ENCODE data around the gene ALPL.

ALPL gene

DNA sequence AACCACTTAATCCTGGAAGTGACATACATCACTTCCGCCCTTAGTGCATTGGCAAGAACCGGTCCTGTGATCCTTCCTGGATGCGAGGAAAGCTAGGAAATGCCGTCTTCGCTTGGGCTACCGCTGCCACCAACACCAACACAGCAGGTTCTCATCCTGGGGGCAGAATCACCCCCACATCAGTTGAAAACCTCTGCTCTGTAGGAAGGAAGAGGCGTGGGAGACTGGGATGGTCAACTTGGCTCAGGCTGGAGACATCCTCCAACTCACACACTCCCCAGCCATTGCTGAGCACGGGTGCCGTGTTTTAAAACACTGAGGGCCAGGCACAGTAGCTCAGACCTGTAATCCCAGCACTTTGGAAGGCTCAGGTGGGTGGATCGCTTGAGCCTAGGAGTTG is 74.9 kb downstream of the ALPL start:
- no peak for FAIRE-seq

DNA sequence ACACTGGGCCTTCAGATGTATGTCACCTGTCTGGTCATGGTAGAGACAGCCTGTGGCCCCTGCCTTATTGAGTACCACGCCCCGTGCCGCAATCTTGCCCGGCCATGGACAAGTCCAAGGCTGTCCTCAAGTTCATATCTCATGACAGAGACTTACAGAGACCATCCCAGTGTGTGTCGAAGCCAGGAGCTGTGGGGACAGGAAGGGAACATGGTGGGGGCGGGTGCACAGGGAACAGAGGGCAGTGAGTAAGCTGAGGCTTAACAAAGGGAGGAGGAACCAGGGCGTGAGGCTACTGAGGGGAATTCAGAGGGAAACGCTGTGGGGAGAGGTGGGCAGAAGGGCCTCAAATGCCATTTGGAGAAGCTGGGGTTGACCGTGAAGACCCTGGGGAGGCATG is 75.8 kb downstream of the ALPL start:
- no peak for FAIRE-seq

DNA sequence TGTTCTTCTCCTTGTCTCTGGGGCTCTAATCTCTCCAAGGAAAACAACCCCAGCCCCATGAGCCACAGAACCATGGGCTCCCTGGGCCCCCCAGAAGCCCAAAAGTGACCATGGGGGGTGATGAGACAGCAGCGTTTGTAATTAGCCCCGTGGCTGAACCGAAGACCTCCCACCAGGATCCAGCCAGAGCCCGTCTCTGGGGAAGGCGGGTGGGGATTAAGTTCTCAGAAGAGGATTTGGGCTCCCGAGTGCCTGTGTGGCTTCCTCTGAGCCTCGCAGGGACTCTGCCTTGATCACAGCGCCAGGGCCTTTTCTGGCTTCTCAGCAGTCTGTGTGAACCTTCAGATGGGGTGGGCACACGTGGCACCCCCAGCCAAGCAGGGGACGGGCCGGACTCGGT is 77.0 kb downstream of the ALPL start:
- no peak for FAIRE-seq

DNA sequence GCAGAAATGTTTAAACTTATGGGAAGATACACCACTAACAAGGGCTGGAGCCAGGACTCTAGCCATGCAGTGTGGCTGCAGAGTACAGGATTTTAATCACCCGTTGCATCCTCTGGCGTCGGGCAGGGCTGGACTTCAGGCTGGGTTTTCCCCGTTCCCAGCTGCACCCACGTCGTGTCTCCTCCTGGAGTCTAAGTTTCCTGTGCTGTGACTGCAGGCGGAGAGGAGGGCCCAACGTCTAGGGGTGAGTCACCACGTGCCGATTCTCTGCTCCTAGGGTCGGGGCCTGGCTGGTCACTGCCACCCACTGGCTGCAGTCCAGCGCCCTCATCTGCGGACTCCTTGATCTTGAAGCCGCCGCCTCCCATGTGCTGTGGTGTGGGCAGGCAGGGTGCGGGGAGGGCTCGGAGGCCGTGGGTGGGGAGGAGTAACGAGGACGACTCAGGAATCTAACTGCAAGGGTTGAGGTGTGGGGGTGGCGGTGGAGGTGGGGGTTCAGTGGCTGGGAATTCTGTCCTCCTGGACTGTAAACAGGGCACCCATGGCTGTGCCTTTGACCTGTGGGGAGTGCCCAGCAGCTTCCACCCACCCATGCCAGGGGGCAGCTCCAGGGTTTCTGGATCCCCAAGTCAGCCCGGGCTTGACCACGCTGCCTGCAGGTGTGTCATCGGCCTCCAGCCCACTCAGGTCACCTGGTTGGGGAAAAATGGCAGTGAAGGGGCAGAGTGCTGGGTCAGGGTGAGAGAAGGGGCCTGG is 77.8 kb downstream of the ALPL start:
- FAIRE-seq: no peak

DNA sequence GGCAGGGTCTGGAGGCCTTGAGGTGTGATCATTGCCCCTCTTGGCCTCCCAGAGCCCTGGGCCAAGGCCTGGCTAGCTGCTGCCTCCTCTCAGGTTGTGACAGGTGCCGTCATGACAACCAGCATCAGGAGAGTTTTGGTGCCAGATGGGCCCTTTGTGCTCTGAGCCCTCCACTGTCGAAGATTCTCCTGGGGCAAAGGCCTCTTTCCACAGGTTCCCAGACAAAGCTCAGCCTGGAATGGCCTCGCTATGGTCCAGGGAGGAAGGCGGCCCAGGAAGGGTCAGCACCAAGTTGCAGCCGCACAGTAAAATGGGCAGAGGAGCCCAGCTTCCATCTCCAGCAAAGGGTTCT is 78.4 kb downstream of the ALPL start:
- no peak for FAIRE-seq

DNA sequence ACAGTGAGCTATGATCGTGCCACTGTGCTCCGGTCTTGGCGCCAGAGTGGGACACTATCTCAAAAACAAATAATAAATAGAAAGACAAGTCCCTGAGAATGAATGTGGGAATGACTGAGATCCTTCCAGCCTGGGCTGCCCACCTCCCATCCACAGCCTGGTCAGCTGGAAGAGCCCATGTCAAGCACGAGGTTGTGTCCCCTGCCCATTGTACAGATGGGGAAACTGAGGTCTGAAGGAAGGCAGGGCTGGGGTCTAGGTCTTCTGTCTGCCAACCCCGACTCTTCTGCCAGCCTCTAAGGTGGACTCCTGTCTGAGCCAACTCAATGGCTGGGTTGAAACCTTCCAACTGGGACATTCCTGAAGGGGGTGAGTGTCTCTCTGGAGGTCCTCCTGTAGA is 80.4 kb downstream of the ALPL start:
- no peak for FAIRE-seq

DNA sequence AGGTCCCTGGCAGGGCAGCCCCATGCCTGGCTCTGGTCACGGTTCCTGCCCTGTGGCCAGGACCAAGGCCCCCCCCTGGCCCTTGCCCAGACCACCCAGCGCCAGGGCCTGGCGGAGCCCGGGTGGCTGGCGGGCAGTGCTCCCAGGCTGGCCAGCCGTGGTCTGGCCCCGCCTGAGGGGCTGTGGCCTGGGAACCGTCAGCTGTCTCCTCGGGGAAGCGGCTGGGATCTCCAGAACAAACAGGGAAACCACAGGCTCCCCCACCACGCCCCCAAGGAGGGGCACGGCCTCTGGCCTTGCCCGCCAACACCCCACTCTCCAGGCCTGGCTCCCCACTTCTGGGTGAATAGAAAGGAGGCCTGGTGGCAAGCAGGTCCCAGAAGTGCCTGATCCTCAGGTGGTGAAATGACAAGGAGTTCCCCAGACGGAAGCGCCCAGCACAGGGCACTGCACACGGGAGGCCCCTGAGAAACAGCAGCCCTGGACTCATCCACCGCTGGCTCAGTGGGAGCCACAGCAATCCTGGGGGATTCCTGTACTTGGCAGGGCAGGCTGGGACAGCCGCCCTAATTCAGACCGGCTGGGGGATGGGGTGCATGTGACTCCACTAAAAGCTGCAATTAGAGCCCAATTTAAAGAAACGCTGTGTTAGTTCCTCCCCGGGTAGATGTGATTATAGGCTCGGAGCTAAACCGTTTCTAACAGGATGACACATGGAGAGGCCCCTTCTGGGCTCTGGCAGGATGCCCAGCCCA is 81.1 kb downstream of the ALPL start:
- no peak for FAIRE-seq

DNA sequence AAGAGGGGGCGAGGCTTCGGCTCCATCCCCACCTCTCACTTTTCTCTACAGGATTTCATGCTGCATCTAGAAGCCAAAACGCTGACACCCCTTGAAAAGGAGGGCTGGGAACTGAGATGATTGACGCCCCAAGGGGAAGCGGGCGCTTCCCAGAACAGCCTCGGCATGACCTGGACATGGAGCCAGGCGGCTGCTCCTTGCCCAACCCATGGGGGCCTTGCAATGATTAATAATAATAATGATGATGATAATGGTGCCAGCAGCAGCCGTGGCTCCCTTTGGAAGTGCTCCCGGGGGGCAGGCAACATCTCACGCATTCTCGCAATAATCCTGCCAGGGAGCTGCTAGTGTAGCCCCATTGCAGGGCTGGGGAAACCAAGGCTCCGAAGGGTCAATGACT is 81.7 kb downstream of the ALPL start:
- FAIRE-seq: no peak

DNA sequence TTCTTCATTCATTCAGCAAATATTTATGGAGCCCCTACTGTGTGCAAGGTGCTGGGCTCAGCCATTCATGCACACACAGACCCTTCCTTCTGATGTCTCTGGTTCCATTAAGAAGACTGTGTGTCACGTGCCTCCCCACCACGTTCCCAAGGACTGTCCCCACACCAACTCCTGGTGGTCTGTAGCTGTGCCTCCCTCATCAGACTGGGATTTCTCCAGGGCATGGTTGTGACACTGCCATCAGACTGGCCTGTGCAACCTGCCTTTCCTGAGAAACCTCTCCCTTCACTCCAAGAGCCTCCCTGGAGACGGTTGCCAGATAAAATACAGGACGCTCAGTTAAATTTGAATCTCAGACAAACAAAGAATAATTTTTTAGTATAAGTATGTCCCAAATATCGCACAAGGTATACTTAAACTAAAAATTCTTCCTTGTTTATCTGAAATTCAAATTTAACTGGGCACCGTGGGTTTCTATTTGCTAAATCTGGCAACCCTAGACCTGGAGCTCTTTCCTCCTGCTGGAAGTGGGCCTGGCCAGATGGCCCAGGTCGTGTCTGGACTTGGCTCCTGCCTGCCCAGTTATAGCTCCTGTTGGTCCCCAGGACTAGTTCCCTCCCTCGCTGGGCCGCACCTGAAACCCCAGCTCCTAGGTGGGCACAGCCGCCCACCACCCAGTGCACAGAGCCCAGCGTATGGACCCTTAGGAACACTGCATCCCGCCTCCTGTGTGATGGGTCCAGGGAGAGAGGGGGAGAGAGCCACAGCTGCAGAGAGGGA is 83.1 kb downstream of the ALPL start:
- FAIRE-seq: no peak

DNA sequence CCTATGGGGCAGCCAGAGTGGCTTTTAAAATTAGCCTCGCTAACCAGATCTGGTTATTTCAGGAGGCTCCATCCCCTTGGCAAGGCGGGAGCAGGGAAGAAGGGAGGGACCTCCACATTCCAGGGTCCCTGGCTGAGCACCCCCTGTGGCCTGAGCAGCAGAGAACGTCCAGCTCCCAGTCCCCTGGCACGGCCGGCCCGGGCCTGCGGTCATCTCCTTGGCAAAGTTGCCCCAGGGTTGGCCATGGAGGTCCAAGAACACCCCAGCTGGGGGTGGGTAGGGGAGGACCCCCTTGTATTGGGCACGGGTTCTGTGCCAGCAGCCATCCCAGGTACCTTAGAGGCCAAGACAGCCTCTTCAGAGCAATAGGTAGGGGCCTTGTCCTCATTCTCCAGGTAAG is 84.0 kb downstream of the ALPL start:
- no peak for FAIRE-seq

DNA sequence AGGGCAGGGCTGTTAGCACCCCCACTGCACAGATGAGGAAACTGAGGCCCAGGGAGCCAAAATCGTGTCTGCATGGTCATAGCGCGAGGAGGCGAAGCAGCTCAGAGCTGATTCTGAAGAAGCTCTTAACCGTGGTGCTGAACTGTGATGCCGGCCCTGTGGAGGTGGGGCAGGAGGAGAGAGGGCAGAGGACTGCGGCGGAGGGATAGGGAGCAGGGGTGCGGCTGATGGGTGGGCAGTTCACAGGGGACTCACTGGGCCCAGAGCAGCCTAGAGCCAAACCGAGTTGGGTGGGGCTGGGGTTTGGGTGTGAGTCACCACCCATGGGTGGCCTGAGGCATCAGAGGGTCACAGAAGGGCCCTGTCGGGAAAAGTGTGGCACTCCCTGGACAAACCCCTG is 85.3 kb downstream of the ALPL start:
- FAIRE-seq: no peak

DNA sequence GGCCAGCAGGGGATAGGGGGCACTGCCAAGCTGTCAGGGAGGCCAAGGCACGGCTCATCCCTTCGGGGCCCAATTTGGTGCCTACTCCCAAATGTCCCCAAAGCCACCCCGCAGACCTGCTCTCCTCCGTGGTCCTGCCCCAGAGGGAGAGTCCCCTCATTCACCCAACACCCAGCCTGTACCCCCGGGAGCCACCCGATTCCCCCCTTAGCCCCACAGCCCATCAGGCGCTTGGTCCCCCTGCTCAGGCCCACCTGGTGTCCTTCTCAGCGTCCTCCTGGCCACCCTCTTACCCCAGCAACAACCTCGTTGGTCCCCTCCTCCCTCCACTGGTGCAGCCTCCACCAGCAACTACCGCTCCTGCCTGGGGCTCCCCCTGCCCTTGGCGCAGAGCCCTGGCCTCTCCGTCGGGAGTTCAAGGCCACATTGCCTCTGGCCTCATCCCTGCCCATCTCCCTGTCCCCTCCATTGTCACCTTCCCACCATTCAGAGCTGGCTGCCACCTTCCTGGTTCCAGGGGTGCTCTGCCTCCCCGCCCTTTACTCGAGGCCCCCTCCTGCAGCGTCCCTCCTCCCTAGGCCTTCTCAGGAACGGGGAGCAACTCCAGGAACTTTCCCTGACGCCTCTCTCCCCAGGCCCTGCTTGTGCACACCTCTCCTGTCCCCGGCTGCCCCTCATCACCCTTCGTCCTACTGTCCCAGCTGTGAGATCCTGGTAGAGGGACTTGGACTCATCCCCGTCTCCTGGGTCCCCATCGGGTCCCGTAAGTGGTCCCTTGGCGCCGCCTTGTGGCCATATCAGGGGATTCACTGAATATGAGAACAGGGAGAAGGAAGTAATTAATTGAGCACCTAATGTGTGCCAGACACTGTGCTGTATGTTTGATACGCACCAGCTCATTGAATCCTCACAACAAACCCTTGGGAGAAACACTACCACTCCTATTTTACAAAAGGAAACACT is 86.0 kb downstream of the ALPL start:
- no peak for FAIRE-seq

DNA sequence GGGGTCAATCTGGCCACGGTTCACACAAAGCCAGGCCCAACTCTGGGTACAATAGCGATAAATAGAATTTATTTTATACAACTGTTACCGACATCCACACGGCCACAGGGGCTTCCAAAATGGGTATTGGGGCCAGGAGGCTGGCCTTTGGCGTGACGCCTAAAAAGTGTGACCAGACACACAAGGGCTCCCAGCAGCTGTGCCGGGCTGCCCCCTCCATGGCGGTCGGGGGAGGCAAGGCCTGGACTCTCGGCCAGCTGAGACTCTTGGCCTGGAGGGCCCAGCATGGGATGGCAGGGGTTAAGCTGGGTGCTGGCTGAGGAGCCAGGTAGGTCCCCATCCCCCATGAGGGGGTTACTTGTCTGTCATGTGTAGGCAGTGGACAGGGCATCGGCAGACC is 87.0 kb downstream of the ALPL start:
- no peak for FAIRE-seq

DNA sequence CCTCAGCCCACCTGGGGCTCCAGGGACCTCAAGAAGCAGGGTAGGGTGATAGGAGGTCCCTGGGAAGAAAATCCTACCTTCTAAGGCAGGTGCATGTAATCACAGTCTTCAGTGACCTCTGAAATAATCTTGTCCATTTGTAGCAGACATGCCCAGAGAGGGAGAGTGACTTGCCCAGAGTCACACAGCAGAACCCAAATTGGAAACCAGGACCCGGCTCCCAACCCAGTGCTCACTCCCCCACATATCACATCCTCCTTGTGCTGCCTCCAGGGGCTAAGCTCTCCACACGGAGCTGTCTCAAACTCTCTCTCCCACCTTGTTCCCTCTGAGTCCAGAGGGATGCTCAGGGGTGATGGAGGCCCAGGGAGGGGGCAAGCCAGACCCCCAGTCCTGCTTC is 87.4 kb downstream of the ALPL start:
- no peak for FAIRE-seq

DNA sequence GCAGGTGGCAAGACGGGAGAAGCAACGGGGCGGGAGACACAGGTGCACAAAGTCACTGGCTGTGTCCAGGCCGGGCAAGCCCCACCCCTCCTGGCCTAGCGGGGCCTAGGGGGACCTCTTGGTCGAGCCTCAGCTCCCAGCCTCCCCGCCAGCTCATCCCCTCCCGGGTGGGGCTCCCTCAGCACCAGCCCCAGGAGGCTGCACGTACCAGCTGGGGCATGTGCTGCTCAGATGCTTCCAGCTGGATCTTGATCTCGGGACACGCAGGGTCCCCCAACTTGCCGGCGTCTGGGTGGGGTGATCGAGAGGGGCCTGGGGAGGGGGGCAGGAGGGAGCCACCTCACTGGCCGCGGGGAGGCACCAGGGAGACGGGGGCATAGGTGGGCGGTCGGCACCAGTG is 88.5 kb downstream of the ALPL start:
- no peak for FAIRE-seq

DNA sequence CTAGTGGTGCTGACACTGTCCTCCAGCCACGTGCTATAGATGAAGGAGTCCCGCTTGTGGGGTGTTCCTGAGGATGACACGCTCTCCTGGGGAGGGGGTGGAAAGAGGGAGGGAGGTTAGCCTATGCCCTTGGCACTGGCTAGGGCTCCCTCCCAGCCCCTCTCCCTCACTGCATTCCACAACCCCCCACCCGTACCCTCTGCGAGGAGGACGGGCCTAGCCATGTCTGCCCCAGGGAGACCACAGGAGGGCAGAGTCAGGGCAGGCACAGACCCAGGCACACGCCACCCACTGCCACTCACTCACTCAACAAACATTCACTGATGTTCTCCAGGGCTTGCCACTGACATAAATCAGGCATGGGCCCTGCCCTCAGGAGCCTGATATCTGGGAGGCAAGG is 89.2 kb downstream of the ALPL start:
- no peak for FAIRE-seq

DNA sequence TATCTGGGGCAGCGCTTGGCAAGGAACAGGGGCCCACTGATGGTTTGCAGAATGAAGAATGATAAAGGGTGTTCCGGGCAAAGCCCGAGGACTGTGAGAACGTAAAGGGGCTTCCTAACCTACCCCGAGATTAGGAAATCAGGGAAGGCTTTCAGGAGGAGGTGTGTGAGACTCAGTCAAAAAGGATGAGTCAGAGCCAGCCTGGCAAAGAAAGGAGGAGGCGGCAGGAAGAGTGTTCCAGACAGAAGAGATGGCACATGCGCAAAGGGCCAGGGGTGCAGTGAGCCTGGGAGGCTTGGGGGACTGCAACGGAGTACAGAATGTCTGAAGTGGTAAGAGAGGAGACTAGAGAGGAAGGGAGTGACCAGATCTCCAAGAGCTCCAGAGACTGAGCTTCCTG is 89.7 kb downstream of the ALPL start:
- no peak for FAIRE-seq

DNA sequence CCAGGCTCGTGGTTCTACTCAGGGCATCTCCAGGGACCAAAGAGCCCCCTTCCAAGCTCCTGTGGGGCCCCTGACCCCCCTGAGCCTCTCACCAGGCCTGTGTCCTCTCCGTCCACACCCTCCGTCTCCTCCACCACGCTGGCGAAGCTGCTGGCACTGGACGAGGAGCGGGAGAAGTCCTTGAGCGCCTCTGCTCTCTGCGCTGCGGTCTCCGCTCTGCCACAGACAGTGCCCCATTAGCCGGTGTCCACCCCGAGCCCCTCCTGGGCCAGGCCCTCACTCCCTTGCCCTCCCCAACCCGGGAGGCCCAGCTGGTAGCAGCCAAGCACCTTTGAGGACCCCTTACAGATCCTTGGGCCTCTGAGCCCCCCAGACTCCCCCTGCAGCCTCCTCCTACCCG is 90.2 kb downstream of the ALPL start:
- no peak for FAIRE-seq

DNA sequence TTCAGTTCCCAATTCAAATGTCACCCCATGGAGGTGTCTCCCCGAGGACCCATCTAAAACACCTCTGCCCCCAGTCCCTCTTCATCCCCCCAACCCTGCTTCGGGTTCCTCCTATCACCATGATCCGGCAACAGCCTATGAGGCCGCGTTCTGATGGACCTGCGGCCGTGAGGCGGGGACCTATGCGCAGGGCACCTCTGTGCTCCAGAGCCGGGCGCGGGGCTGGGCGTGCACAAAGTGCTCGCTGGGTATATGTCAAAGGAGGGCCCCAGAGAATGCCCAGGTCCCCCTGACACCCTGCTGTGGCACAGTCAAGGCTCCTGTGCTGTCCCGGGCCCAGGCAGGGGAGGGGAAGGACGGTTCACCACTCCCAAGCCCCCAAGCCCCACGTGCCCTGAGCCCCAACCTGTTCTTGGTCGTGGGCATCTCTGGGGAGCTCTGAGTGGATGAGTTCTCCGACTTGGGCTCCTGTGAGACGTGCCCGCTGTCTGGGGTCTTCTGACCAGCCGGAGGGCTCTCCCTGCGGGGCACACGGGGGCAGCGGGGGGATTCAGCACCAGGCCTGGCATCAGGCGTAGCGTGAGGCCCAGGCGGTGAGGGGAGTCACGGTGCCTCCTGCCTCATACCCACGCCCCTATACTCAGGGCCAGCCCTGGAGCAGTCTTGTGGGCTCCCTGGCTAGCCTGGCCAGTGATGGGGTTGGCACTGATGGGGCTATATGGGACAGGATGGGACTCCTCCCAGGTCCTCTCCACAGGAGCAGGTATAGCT is 92.2 kb downstream of the ALPL start:
- FAIRE-seq: no peak

DNA sequence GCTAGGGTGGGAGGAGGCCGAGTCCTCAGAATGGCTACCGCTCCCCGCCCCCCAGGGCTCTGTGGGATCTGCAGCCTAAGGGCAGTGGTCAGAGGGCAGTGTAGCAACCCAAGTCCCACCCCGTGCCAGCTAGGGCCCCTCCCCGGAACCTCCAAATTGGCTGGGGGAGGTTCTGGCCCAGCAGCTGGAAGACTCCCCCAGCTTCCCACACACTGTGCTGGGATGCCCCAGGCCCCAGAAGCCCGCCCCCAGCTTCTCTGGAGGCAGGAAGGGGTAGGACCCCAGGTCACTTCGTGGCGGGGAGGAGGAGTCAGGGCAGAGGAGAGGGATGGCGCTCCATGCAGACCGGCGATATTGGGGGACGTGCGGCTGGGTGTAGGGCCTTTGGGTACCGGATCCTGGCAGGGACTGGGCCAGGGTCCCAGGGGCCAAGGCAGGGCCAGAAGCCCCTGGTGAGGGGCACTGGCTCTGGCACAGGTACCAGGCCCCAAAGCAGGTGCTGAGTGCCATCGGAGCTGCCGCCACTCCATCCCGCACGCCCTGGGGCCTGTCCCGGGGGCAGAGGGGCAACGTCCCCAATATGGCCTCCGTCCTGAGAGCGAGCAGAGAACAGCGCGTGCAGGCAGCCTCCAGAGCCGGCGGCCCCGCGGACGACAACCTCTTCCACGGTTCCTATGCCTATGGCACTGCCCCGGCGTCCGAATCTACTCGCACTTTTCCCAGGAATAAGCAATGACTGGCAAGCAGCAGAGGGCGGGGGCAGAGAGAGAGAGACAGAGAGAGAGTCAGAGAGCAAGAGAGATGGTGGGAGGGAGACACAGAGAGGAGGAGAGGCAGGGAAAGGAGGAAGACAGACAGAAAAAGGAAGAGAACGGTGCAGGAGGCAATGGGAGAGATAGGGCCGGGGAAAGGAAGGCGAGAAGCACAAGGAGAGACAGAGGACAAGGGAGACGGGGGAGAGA is 94.2 kb downstream of the ALPL start:
- no peak for FAIRE-seq
